Activated T-cell treated with anti-CD3 and anti-CD28 coated beads, Interleukin-2, amount 50 U/mL, for 1 hour (primary cell): ENCODE data around the gene TANGO2.

Experiments used
- DNase-seq: peaks from one replicate; pipeline ENCODE4 v3.0.0-alpha.2; 2020

TANGO2 gene

GRCh38 chr22:20014526-20015186, 6.3 kb upstream of the TANGO2 start:
- no peak for DNase-seq

DNA sequence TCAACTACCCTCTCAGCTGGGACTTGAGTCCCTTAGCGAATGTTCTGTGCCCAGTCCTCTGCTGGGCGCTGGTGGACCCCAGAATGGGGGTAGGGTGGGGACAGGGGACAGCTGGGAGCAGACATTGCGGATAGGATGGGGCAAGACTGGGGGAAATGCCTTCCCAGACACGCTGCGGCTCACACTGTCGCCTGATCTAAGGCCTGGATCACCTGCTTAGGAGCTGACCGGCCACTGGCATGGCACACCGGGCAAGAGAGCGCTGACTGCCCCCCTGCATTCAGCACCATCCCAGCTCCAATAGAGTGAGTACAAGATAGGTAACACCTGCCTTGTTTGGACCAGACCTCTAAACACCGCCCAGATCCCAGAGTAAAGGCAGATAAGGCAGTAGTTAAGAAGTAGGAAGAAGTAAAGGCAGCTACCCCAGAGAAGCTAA, 5.7 kb upstream of the TANGO2 start:
- no peak for DNase-seq

DNA sequence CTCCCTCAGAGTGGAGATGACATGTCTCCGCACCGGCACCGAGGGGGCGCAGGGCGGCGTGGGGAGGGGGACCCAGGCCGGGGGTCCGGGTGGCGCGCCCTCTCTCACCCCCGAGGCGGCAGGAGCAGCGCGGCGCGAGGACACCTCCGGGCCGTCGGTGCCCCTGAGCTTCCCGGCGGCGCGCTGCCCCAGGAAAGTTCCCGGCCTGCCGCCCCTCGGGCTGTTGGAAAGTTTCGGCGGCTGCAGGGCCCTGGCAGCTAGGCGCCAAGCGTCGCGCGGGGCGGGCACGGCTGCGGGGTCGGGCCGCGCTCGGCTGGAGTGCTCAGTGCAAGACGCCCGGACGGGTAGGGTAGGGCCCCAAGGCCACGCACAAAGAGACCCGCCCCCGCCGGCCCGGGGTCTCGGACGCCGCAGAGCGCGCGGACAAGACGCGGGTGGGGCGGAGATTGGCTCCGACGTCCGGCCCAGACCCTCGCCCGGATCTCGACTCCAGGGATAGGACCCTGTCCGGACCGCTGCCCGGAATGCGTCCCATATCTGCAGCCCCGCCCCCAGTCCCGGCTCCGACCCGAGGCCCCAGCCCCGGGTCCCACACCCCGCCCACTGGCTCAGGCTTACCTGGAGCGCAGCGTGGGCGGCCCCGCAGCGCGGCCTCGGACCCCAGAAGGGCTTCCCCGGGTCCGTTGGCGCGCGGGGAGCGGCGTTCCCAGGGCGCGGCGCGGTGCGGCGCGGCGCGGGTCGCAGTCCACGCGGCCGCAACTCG, 4.8 kb upstream of the TANGO2 start:
- peak; percentile 50 for DNase-seq

DNA sequence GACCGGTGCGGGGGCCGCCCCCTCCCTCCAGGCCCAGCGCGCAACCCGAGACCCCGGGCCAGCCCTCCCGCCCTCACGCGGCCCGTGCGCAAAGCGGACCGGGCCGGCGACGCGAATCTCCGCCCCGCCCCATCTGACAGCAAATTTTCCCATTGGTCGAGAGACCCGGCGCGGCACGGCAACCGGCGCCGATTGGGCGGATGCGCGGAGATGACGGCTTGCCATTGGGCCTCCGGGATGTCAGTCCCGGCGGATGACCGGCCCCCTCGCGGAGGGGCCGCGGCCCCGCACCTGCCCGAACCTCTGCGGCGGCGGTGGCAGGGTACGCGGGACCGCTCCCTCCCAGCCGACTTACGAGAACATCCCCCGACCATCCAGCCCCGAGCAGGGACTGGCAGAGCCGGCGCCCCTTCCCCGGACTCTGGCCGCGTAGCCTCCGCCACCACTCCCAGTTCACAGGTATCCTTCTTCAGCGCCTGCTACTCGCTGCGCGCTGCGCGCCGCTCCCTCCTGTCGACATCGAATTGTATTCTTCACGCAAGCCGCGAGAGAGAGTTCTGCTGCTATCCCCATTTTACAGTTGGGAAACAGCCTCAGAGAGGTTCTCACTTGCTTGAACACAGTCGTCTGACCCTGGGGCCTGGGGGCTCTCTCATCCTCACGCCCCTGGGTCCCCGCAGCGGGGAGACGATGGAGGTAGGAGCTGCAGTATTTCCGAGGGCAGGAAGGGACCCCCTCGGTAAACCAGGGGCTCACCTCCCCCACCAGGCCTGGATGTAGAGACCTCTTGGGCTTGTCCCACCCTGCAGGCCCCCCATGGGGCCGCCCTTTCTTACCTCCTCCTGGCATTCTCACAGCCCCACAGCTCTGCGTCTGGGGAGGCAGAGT, 3.9 kb upstream of the TANGO2 start, which contains the start of gene ARVCF:
TSS of gene ARVCF (minus strand) at position 90 of the 888 bp plus-strand sequence. CDS start 26,029 bp downstream, outside the sequence.
- peak; percentile 95 for DNase-seq

GRCh38 chr22:20017622-20017958, 3.3 kb upstream of the TANGO2 start:
- DNase-seq: no peak

DNA sequence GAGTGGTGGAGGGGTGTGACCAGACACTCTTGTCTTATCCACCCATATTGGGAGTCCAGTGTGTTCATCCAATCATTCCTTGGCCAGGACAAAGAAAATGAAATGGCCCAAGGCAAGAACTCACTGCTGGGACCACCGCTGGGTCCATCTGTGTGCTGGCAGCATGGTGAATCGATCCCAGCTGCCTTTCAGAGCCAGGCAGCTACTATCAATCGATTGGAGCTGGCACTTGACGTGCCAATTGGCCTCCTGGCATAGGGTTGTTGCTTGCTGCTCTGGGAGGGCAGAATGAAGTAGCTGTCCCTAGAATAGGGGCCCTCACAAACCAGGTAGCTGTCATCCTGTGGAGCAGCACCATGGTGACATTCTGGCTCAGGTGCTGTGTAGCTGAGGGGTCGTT, 2.9 kb upstream of the TANGO2 start:
- no peak for DNase-seq

DNA sequence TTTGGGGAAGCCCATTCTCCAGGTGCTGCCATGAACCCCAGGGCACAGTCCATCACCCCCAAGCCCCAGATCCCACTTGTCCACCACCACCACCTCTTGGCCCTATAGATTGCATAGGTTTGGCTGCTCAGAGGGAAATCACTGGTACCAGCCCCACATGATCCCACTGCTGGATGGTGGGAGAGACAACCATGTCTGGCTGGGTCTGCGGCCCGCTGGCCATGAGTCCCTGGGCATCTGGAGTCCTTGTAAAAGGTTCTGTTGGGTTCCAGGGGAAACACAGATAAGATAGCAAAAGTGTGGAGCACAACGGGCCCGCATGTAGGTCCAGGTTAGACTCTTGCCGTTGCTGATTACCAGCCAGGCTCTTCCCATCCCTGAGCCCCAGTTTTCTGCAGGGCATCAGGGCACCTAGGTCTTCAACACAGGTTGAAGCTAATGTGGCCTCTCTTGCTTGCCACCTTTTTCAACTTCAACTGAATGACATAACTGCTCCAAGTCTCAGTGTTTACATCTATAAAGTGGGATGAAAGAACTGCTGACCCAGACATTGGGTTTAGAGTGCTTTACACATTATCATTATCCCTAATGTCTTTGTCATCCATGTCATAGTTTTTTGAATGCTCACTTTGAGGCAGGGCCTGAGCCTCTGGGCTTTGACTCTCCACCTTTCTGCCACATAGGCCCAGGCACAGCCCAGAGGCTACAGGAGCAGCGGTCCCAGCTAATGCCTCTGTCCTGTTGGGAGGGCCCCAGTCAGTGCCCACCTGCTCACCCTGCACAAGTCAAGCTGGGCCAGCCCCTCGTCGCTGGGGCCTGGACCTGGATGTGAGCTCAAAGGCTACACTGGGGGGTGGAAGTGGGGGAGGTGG, 1.0 kb upstream of the TANGO2 start:
- no peak for DNase-seq

GRCh38 chr22:20021196-20022181, 579 bp downstream of the TANGO2 start:
- peak; percentile 38 for DNase-seq

DNA sequence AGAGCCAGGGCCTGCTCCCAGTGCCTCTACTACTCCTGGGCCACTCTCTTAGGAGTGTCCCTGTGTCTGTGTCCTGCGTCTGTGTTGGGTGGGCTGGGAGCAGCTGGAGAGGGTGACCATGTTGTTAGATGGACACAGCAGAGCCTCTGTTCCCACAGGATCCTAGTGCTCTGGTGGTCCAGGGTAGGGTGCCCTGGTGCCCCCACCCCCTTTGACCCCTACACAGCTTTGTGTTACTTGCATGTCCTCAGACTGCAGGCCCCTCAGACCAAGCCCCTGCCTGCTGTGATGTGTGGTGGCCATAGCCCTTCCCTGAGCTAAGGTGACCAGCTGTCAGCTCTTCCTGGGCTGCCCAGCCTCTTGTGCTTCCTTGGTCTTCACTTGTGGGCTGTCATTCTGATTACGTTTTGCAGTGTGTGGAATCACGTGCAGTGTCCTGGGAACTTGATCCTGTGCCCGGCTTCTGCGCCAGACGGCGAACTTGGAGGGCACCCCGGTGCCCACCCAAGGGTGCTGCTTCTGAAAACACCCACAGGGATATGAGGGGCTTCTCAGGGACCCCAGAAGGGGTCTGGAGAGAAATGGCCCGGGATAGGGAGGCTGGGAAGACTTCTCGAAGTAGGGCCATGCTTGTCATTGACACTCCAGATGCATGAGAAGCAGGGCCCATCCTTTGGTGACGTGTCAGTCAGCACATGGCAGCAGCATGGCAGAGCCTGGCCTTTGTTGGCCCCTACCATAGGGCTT, 1.5 kb downstream of the TANGO2 start:
- no peak for DNase-seq

DNA sequence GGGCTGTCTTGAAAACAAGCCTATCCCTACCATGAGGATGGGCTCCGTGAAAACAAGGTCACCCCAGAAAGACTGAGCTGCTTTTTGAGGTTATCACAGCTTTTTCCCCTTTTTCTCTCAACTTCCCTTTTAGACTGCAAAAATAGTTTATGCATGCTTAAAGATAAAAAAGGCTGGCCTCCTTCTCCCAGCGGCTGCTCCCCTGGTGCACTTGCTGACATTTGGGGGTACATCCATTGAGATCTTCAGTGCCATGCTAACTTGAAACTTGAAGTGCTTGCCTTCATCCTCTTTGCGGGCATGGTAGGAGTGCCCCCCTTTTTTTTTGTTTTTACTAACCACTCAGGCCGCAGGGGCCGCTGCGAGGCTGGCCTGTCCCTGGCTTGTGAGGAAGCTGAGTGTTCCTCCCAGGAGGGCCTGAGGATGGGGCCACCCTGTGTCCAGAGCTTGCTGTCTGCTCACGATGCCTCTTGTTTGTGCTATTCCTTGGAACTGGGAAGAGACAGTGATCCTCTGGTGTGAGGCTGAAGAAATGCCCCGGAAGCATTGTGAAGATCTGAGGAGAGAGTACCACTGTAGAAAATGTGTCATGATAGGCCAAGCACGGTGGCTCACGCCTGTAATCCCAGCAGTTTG, 2.2 kb downstream of the TANGO2 start:
- DNase-seq: no peak

DNA sequence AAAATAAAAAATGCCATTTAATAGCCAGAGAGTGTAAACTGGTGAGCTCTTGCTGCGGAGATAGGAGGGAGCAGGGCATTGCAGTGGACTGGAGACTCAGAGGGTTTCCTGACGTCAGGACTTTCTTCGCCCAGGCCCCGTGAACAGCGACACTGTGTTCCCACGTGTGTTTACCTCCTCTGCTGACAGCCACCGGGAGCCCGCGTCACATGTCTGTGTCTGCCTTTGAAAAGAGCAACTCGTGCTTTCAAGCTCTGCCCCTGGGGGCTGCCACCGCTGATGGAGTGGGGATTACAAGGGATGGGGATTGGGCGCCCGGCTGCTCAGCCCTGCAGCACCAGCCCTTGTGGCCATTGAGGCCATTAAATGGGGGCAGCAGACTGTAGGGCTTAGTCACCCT, 3.3 kb downstream of the TANGO2 start:
- no peak for DNase-seq

GRCh38 chr22:20024650-20025397, 3.9 kb downstream of the TANGO2 start:
- DNase-seq: no peak

DNA sequence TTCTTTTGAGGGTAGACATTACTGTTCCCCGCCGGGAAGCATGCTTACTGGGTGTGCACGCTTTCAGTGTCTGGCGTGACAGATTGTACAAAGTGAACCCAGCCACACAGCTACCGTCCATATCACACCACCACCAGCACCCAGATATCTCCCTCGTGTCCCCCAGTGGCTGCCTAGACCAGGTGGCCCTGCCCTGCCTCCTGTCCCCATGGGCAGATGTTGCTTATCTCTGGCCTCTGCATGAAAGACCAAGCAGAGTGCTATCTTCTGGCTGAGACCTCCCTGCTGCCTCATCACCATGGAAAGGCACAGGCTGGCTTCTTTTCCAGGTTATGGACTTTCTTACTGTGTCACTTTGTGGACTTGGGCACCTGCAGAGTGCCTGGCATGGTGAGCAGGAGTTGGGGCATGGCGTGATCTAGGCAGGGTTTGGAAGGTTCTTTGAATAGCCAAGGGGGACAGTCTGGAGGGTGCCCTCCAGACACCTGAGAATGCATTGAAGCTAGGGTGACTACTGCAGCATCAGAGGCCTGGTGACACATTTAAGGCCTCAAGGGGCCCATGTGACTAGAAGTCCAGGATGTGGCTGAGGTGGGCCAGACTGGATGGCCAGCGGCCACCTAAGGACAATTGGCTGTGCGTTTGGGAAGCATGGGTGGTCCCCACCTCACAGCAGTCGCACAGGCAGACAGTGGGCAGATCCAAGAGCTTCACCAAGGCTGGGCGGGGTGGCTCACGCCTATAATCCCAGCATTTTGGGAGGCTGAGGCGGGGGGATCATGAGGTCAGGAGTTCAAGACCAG, 4.7 kb downstream of the TANGO2 start:
- DNase-seq: no peak

- DNase-seq: no peak
Measured at GRCh38 chr22:20026204-20026908, 5.4 kb downstream of the TANGO2 start.

- no peak for DNase-seq
Measured at GRCh38 chr22:20026996-20027601, 6.2 kb downstream of the TANGO2 start.

GRCh38 chr22:20027966-20028854, 7.3 kb downstream of the TANGO2 start:
- DNase-seq: no peak
